Loucy (cell line): ENCODE measurements around the gene ABCG1.

ENCODE experiments used
- H2AFZ ChIP-seq: fragments of 200-600 bp; sonication (generic); 2 replicates; pipeline ENCODE4 v1.6.0; 2016; ENCODE audit warnings: antibody characterized with exemption, mild to moderate bottlenecking, low read length, moderate library complexity
- H3F3A ChIP-seq: fragments of 200-600 bp; 2 replicates; pipeline ENCODE4 v1.6.0; 2016; ENCODE audit warnings: antibody characterized with exemption, low read depth, mild to moderate bottlenecking
- H3K27me3 ChIP-seq: fragments of 200-600 bp; sonication (generic); 2 replicates; pipeline ENCODE4 v1.6.1; 2014; ENCODE audit warnings: low read length, mild to moderate bottlenecking; ENCODE audit not compliant: insufficient read depth, poor library complexity, severe bottlenecking
- H3K36me3 ChIP-seq: fragments of 200-600 bp; sonication (generic); 2 replicates; pipeline ENCODE4 v1.6.1; 2016; ENCODE audit warnings: low read length; ENCODE audit not compliant: insufficient read depth
- H3K4me1 ChIP-seq: fragments of 200-600 bp; sonication (generic); 2 replicates; pipeline ENCODE4 v1.5.1; 2014; ENCODE audit warnings: low read length, mild to moderate bottlenecking; ENCODE audit not compliant: insufficient read depth, poor library complexity, severe bottlenecking
- H3K4me2 ChIP-seq: fragments of 200-600 bp; sonication (generic); 2 replicates; pipeline ENCODE4 v1.6.0; 2014; ENCODE audit warnings: antibody characterized with exemption, low read length, low read depth, mild to moderate bottlenecking; ENCODE audit not compliant: poor library complexity, severe bottlenecking
- H3K4me3 ChIP-seq: fragments of 200-600 bp; sonication (generic); 2 replicates; pipeline ENCODE4 v1.5.1; 2014; ENCODE audit warnings: low read length, mild to moderate bottlenecking, mixed read lengths; ENCODE audit not compliant: poor library complexity, severe bottlenecking
- H3K79me2 ChIP-seq: fragments of 200-600 bp; sonication (generic); 2 replicates; pipeline ENCODE4 v1.6.1; 2014; ENCODE audit warnings: low read length; ENCODE audit not compliant: insufficient read depth
- H3K9ac ChIP-seq: fragments of 200-600 bp; sonication (generic); 2 replicates; pipeline ENCODE4 v1.6.0; 2014; ENCODE audit warnings: mild to moderate bottlenecking, low read depth, low read length, moderate library complexity; ENCODE audit not compliant: poor library complexity, severe bottlenecking
- H3K9me2 ChIP-seq: fragments of 200-600 bp; sonication (generic); replicated peaks from 2 replicates; pipeline ENCODE4 v1.6.1; 2016; ENCODE audit warnings: low read depth, low read length, mixed read lengths
- H3K9me3 ChIP-seq: fragments of 200-600 bp; sonication (generic); 2 replicates; pipeline ENCODE4 v1.6.1; 2014; ENCODE audit warnings: mild to moderate bottlenecking, antibody characterized with exemption, low read length, low read depth; ENCODE audit not compliant: insufficient read depth
- H4K20me1 ChIP-seq: fragments of 200-600 bp; sonication (generic); 2 replicates; pipeline ENCODE4 v1.6.0; 2014; ENCODE audit warnings: antibody characterized with exemption, low read length, mild to moderate bottlenecking; ENCODE audit not compliant: insufficient read depth, poor library complexity, severe bottlenecking
- EZH2phosphoT487 ChIP-seq: fragments of 200-600 bp; IDR thresholded peaks from 2 replicates; pipeline ENCODE4 v1.6.1; 2018; ENCODE audit warnings: antibody characterized with exemption, mild to moderate bottlenecking, moderate library complexity, borderline replicate concordance
- TF ChIP-seq, protein P1 (sequence below): fragments of 200-600 bp; sonication (generic); conservative IDR thresholded peaks from 2 replicates; pipeline ENCODE4 v1.5.1; 2014; ENCODE audit warnings: mild to moderate bottlenecking, antibody characterized with exemption, low read length

The ABCG1 gene

DNA sequence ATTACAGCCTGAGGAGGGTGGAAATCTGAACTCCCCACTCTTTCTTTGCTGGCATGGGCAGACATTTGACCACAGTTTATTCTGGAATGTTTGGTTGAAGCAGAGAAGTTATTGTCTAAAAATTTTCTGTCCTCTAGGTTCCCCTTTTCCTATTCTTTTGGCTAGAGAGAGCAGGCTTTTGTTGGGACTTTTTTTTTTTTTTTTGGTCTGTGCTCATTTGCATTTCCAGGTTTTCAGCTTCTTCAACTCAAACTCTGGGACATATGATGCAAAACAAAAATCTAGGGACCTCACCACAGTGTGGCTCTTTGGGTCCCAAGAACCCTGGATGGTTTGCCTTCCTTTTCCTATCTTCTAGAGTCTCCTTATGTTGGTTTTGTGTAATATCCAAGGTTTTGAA lies 10.9 kb upstream of the ABCG1 start:
- H3K4me1 ChIP-seq, result peaks cover 15% of the 10 kb centered on the region
- no peaks in the 10 kb centered on the region for H3K79me2 ChIP-seq
- H4K20me1 ChIP-seq, result no peaks in the 10 kb centered on the region
- H3K9ac ChIP-seq, result no peak overlapping the region
- no peaks in the 10 kb centered on the region for H3K9me3 ChIP-seq
- no peak overlapping the region for H2AFZ ChIP-seq
- H3K27me3 ChIP-seq, result no peaks in the 10 kb centered on the region
- H3K4me2 ChIP-seq, result no peak overlapping the region
- no peaks in the 10 kb centered on the region for H3K9me2 ChIP-seq
- H3K4me3 ChIP-seq, result no peak overlapping the region
- peaks cover 3% of the 10 kb centered on the region; the same call in 1 of the 2 replicates for H3F3A ChIP-seq
- TF ChIP-seq, protein P1, sequence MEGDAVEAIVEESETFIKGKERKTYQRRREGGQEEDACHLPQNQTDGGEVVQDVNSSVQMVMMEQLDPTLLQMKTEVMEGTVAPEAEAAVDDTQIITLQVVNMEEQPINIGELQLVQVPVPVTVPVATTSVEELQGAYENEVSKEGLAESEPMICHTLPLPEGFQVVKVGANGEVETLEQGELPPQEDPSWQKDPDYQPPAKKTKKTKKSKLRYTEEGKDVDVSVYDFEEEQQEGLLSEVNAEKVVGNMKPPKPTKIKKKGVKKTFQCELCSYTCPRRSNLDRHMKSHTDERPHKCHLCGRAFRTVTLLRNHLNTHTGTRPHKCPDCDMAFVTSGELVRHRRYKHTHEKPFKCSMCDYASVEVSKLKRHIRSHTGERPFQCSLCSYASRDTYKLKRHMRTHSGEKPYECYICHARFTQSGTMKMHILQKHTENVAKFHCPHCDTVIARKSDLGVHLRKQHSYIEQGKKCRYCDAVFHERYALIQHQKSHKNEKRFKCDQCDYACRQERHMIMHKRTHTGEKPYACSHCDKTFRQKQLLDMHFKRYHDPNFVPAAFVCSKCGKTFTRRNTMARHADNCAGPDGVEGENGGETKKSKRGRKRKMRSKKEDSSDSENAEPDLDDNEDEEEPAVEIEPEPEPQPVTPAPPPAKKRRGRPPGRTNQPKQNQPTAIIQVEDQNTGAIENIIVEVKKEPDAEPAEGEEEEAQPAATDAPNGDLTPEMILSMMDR, result no peak
- TF ChIP-seq EZH2phosphoT487, result no peak
- no peaks in the 10 kb centered on the region for H3K36me3 ChIP-seq

DNA sequence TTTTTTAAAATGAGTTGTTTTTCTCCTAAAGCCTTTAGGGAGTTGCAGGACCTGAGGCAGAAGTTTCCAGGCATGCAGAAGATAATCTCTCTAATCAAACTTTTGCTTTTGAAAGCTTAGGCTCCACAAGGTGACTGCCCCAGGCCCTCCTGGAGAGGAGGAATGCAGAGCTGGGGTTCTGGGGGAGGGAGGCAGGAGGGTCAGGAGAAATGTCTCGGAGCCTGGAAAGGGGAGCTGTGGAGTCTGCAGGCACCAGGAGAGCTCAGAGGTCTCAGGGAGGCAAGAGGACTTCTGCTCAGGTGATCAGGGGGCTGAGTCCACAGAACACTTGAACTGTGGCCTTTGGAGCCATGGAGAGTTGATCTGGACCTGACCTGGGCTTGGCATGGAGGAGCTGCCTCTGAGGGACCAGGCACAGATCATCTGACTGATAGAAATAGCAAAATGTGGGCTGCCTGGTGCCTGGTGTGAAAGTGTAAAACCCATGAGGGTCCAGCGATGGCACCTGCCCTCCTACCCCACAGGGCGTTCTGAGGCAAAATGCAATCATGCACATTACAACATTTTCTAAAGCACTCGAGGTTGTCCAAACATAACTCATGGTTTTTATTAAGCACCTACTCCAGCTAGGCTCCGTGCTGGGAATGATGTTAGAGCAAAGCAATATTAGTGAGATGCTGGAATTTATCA lies 10.0 kb upstream of the ABCG1 start:
- H3F3A ChIP-seq, result no peaks in the 10 kb centered on the region
- H2AFZ ChIP-seq, result peak overlapping the region; percentile 13; the same call in 1 of the 2 replicates
- H3K9me2 ChIP-seq, result no peaks in the 10 kb centered on the region
- H3K79me2 ChIP-seq, result no peaks in the 10 kb centered on the region
- H3K36me3 ChIP-seq, result no peaks in the 10 kb centered on the region
- no peaks in the 10 kb centered on the region for H4K20me1 ChIP-seq
- H3K9ac ChIP-seq, result no peak overlapping the region
- H3K4me1 ChIP-seq, result peaks cover 15% of the 10 kb centered on the region
- TF ChIP-seq EZH2phosphoT487, result no peak
- TF ChIP-seq, protein P1, result no peak
- H3K4me3 ChIP-seq, result no peak overlapping the region
- H3K9me3 ChIP-seq, result no peaks in the 10 kb centered on the region
- no peaks in the 10 kb centered on the region for H3K27me3 ChIP-seq
- H3K4me2 ChIP-seq, result no peak overlapping the region

DNA sequence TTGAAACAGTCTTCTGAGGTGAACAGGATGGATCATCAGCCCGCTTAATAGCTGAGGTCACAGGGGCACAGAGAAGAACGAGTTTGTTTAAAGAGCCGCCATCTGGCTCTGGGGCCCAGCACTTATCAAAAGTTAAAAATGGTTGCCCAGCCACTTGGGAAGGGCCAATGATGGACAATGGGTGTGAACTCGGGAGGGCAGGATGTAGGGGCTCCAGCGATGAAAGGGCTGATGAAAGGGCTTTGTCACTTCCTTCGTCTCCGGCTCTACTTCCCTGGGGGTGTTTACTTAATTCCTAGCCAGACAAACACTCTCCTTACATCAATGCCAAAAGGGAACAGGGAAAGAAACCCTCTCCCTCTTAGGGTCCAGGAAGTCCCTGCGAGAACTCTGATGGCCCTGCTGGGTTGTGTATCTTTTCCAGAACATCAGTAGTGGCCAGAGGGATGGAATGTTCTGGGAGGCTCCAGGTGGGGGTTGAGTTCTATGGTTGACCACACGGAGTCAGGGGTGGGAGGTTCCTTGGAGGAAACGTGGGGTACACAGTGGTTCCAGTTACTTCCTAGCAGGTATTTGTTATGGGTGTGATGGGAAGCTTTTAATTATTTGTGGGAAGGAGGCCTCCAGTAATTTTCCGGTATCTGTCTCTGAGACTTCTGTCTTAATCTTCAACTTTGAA lies 9.0 kb upstream of the ABCG1 start:
- Histone ChIP-seq H3K4me2 (no peak overlapping the region), H3K4me3 (no peak overlapping the region), H3K27me3 (no peaks in the 10 kb centered on the region), H3F3A (no peaks in the 10 kb centered on the region), H3K4me1 (peaks cover 15% of the 10 kb centered on the region), H3K9me2 (no peaks in the 10 kb centered on the region), H4K20me1 (no peaks in the 10 kb centered on the region), H3K9ac (no peak overlapping the region), H2AFZ (no peak overlapping the region), H3K79me2 (no peaks in the 10 kb centered on the region), H3K36me3 (no peaks in the 10 kb centered on the region), H3K9me3 (no peaks in the 10 kb centered on the region)
- TF ChIP-seq, protein P1, result no peak
- no peak for TF ChIP-seq EZH2phosphoT487
